Stimulated activated CD8-positive, alpha-beta memory T cell treated with anti-CD3 and anti-CD28 coated beads, Interleukin-2, amount 100 ng/mL, for 1 hour (primary cell): ENCODE data around the gene NDRG3.

Experiments
- DNase-seq, 2 donors: peaks; one replicate each; pipeline ENCODE4 v3.0.0-alpha.2; 2020; ENCODE audit warnings: low read depth in 2 of 2

The NDRG3 gene

DNA sequence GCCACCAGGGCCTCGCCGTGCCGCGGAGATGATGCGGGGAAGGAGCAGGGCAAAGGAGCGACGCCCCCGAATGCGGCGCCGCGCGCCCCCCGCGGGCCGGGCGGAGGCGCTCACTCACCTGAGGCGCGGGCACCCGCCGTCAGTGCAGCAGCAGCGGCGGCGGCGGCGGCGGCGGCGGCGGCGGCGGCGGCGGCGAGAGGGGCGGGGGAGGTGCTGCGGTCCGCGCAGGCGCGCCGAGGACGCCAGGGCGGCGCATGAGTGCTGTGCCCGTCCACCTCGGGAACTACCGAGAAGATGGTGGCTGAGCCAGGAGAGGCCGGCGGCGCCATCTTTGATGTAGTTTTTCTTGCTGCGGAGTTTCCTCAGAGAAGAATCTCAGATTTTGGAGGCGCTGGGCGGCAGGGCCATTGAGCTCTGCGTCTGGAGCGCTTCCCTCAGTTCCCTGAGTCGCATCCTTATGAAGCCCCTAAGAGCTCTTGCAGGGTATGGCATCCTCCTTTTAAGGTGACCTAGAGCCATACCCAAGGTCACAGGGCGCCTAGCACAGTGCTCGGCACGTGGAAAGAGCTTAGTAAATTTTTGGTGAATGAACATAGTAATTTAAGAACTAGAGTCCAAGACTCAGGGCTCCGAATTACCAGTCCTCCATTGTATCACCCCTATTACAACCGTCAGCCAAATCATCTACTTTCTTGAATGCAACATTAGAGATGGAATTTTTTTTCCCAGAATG is at the start of gene NDRG3:
Gene NDRG3 (minus strand): TSS at position 164 of the 733 bp plus-strand sequence. CDS start 24,355 bp downstream, outside the sequence.
- DNase-seq, result peak; percentile 83 to 86

DNA sequence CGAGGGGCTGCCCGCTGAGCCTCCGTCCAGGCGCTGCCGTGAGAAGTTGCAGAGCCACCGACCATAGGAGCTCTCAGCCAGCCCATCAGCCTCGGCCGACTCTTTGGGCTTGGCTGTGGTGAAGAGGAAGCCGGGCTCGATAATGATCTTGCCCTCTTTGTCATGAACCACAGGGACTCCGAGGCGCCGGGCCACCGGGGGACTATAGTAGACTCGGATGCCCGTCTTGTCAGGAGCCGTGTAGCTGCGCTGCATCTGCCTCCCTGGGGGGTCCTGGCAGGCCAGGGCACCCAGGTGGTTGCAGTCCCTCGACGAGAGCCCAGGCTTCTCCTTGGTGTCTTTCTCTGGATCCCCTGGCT is 48.2 kb upstream of the NDRG3 start:
- no peak for DNase-seq

- DNase-seq, result no peak
These were observed 47.6 kb upstream of the NDRG3 start for GRCh38 chr20:36793294-36794115.

GRCh38 chr20:36792422-36792821 is 46.5 kb upstream of the NDRG3 start:
- DNase-seq, result no peak

GRCh38 chr20:36791862-36792261 is 46.0 kb upstream of the NDRG3 start:
- DNase-seq, result no peak

GRCh38 chr20:36786663-36787062 is 40.8 kb upstream of the NDRG3 start:
- DNase-seq, result no peak

- no peak for DNase-seq
These were observed 40.4 kb upstream of the NDRG3 start for GRCh38 chr20:36786246-36786645.

GRCh38 chr20:36785308-36785707 is 39.4 kb upstream of the NDRG3 start:
- no peak for DNase-seq

- DNase-seq, result no peak
These were observed 39.0 kb upstream of the NDRG3 start for GRCh38 chr20:36784900-36785299.

DNA sequence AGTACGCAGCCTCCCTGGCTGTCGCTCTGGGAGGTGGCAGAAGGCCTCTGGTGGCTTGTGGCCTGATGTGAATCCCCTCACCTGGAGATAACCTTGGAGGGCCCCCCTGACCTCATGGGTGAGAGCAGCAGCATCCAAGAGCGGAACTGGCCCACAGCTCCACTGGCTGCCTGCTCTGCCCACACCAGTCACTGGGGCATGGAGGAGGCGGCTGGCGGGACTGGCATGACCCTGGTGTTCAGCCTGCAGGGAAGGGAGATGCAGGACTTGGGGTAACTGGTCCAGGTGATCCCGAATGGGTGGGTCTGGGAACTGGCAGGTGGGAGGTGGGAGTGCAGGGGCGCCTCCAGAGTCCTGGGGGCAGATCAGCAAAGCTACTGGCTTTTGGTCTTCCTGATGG is 38.2 kb upstream of the NDRG3 start:
- no peak for DNase-seq

DNA sequence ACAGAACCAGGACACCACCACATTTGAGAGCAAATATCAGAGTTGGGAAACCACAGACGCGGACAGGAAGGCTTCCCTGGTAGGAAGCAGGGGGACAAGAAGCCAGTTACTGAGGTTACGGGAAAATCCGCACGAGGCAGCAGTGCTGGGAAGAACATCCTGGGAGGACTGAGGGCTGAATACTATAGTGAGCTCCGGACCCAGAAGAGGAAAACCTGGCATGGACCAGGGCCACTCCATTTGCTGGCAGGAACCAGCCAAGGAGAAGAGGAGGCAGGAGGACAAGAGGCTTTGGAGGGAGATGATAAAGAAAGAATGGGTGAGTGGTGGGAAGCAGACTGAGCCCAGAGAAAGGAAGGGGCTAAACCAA is 33.8 kb upstream of the NDRG3 start:
- DNase-seq, result no peak

DNA sequence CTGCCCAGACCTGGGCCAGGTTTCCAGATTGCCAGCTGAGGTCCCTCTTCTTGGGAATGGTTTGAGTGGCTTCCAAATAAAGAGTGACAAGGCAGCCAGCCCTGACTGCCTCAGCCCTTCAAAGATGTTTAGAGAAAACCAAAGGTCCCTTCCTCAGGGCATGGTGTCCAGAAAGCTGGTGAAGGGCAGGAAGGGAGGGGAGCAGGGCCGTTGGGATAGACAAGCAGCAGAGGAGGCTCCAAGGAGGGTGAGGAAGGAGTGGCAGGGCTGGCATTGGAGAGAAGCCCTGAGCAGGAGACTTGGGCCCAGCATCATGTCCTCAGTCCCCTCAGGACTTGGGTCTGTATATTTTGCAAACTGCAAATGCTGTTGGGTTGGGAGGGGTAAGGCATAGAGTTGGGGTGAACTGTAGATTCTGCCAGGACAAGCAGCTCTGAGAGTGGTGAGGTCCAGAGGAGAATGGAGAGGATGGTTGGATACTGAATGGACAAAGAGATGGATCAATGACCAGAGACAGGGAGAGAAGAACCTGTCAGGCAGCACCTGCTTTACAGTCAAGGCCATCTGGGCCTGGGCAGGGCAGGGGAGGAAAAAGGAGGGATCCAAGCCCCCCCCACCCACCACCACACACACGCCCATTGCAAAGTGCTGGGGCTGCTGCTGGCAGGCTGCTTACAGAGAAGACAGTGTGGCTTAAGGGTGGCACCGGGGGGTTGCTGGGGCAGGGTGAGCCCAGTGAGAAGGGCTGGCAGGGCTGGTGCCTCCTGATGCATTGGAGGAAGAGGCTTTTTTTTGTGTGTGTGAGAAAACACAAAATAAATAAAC is 33.2 kb upstream of the NDRG3 start:
- no peak for DNase-seq

DNA sequence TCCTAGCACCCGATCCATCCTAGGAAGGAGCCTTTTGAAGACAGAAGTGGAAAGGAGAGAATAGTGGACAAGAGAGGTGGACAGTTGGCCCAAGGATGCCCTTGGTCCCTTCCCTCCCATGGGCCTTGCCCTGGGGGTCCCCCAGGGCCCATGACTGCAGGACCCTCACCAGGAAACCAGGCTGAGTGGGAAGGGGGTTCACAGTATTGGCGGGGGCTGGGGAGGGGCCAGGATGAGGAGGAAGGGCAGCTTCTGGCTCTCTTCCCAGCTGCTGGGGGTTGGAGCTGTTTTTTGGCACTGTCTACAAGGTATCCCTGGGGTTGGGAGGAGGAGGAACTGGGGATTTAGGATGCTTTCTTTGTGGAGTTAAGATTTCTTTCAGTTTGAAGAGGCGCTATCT is 31.7 kb upstream of the NDRG3 start:
- DNase-seq, result no peak

GRCh38 chr20:36777167-36777566 is 31.3 kb upstream of the NDRG3 start:
- no peak for DNase-seq

DNA sequence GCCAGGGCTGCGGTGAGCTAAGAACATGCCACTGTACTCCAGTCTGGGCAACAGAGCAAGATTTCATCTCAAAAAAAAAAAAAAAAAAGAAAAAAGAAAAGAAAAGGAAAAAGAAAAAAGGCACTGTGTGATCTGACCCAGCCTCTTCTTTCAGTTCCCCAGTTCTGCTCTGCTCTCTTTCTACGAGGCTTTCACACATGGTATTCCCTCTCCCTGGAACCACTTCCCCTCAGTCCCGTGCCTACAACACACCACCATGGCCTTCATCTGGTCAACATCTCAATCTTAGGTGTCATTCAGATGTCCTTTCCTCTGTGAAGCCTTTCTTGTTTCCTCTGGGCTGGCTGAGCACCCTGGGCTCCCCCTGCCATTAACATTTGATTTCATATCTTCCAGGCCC is 29.9 kb upstream of the NDRG3 start:
- DNase-seq, result no peak

- no peak for DNase-seq
These were observed 29.3 kb upstream of the NDRG3 start for GRCh38 chr20:36775196-36775595.

- peak; percentile 97 to 98 for DNase-seq
These were observed 27.9 kb upstream of the NDRG3 start, which contains the start of gene DSN1 for GRCh38 chr20:36773597-36774390. Gene DSN1 (minus strand): TSS chr20:36773763. CDS start chr20:36771458, 2,305 bp downstream.

DNA sequence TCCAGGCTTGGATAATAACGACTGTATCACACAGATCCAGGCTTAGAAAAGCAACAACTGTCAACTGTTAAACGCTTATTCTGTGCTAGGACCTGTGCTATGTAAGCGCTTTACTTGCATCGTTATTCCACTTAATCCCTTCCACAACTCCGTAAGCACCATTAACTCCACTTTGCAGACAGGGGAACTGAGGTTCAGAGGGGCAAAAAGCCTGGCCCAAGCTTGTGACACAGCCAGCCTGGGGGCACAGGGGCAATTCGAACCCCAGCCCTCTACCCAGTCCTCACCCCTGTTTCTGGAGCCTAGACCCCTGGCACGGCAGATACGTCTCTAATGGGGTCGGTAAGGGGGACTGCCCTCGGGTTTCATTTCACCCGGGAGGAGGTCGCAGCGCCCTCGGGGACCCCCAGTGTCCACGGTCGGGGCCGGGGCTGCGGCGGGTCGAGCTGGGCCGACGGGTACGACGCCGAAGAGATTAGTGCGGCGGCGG is 27.3 kb upstream of the NDRG3 start:
- no peak for DNase-seq

- no peak for DNase-seq
These were observed 24.8 kb upstream of the NDRG3 start for GRCh38 chr20:36770680-36771079.

GRCh38 chr20:36768768-36769430 is 23.0 kb upstream of the NDRG3 start:
- DNase-seq, result no peak

GRCh38 chr20:36761125-36761524 is 15.2 kb upstream of the NDRG3 start:
- no peak for DNase-seq
